ENCODE results near the gene RHO.
"Not testable (repeated sequence)": the region's sequence is repeated elsewhere in the genome, so short reads cannot be mapped to it uniquely, and the experiment has no call there.

Gene RHO

GRCh38 chr3:129528589-129529100, at the start of gene RHO:
TSS of gene RHO (plus strand) at chr3:129528639. CDS start at chr3:129528734, 95 bp downstream.
- Histone ChIP-seq H3K27ac (no peak within 1 kb of the TSS), H3K9me3 (ENCODE audit: severe bottlenecking) (no peaks in the 10 kb centered on the region), H3K4me3 (ENCODE audit: low read depth, low read length) (no peak within 1 kb of the TSS), H3K36me3 (no peaks in the 10 kb centered on the region), H3K27me3 (ENCODE audit: insufficient read depth, low read depth, severe bottlenecking) (no peaks in the 10 kb centered on the region)
- TF ChIP-seq CTCF (IDR thresholded peaks at IDR 0.05; ENCODE audit: low read depth, low read length): no peak
- DNase-seq: no peak

- not testable (repeated sequence) for H3K4me3 ChIP-seq (ENCODE audit: low read depth, low read length); H3K9me3 ChIP-seq (ENCODE audit: severe bottlenecking); DNase-seq; H3K27ac ChIP-seq; H3K27me3 ChIP-seq (ENCODE audit: insufficient read depth, low read depth, severe bottlenecking)
- H3K36me3 ChIP-seq: peaks cover 49% of the 10 kb centered on the region
Measured at GRCh38 chr3:129481225-129481765, 47.1 kb upstream of the RHO start.

GRCh38 chr3:129481766-129482332, 46.6 kb upstream of the RHO start:
- H3K36me3 ChIP-seq: peaks cover 51% of the 10 kb centered on the region
- no peaks in the 10 kb centered on the region for H3K27me3 ChIP-seq (ENCODE audit: insufficient read depth, low read depth, severe bottlenecking)
- H3K4me3 ChIP-seq (ENCODE audit: low read depth, low read length): no peak overlapping the region
- TF ChIP-seq CTCF (IDR thresholded peaks at IDR 0.05; ENCODE audit: low read depth, low read length): no peak
- no peak overlapping the region for H3K27ac ChIP-seq
- H3K9me3 ChIP-seq (ENCODE audit: severe bottlenecking): no peaks in the 10 kb centered on the region
- no peak for DNase-seq

GRCh38 chr3:129482721-129483120, 45.7 kb upstream of the RHO start:
- DNase-seq: peak; percentile 21
- TF ChIP-seq CTCF (IDR thresholded peaks at IDR 0.05; ENCODE audit: low read depth, low read length): peak; percentile 41
- Histone ChIP-seq H3K9me3 (ENCODE audit: severe bottlenecking) (no peaks in the 10 kb centered on the region), H3K27ac (no peak overlapping the region), H3K4me3 (ENCODE audit: low read depth, low read length) (no peak overlapping the region), H3K27me3 (ENCODE audit: insufficient read depth, low read depth, severe bottlenecking) (no peaks in the 10 kb centered on the region), H3K36me3 (peaks cover 43% of the 10 kb centered on the region)

GRCh38 chr3:129483870-129484269, 44.6 kb upstream of the RHO start:
- Histone ChIP-seq H3K36me3 (peaks cover 31% of the 10 kb centered on the region), H3K27ac (no peak overlapping the region), H3K4me3 (ENCODE audit: low read depth, low read length) (no peak overlapping the region), H3K9me3 (ENCODE audit: severe bottlenecking) (no peaks in the 10 kb centered on the region), H3K27me3 (ENCODE audit: insufficient read depth, low read depth, severe bottlenecking) (no peaks in the 10 kb centered on the region)
- no peak for TF ChIP-seq CTCF (IDR thresholded peaks at IDR 0.05; ENCODE audit: low read depth, low read length)
- DNase-seq: no peak

GRCh38 chr3:129485146-129485545, 43.3 kb upstream of the RHO start:
- H3K9me3 ChIP-seq (ENCODE audit: severe bottlenecking); H3K4me3 ChIP-seq (ENCODE audit: low read depth, low read length); H3K27me3 ChIP-seq (ENCODE audit: insufficient read depth, low read depth, severe bottlenecking); H3K27ac ChIP-seq; DNase-seq: not testable (repeated sequence)
- H3K36me3 ChIP-seq: peaks cover 21% of the 10 kb centered on the region

Data from WERI-Rb-1 (cell line).